AG20443 (cell line): ENCODE measurements around the gene OR10H2.
"Not testable (repeated sequence)": the region's sequence is repeated elsewhere in the genome, so short reads cannot be mapped to it uniquely, and the experiment has no call there.

ENCODE experiments used
- DNase-seq: peaks from one replicate; pipeline ENCODE4 v3.0.0; 2012; ENCODE audit warnings: low spot score, mixed read lengths

OR10H2 gene

GRCh38 chr19:15727724-15728123 lies at the start of gene OR10H2:
Gene OR10H2, plus strand, starts transcription at chr19:15728024. Its CDS starts 20 bp downstream, at chr19:15728044.
- no peak for DNase-seq

DNA sequence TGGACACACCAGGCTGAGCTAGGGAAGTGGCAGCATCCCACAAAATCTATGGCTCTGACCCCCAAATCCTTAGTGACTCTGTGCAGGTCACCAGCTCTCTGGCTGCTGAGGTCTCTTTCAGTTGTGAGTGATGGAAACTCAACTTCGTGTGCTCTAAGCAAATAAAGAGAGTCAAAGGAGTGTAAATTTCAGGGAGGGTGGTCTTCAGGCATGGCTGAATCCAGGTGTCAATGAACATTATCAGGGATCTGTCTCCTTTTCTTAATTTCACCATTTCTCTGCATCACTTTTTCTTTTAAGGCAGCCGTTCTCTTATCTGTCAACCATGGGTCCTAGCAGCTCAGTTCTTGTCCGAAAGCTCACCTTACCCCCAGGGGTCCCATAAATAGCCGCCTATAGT lies 48.7 kb upstream of the OR10H2 start:
- no peak for DNase-seq

GRCh38 chr19:15679865-15680264 lies 48.0 kb upstream of the OR10H2 start:
- not testable (repeated sequence) for DNase-seq

DNA sequence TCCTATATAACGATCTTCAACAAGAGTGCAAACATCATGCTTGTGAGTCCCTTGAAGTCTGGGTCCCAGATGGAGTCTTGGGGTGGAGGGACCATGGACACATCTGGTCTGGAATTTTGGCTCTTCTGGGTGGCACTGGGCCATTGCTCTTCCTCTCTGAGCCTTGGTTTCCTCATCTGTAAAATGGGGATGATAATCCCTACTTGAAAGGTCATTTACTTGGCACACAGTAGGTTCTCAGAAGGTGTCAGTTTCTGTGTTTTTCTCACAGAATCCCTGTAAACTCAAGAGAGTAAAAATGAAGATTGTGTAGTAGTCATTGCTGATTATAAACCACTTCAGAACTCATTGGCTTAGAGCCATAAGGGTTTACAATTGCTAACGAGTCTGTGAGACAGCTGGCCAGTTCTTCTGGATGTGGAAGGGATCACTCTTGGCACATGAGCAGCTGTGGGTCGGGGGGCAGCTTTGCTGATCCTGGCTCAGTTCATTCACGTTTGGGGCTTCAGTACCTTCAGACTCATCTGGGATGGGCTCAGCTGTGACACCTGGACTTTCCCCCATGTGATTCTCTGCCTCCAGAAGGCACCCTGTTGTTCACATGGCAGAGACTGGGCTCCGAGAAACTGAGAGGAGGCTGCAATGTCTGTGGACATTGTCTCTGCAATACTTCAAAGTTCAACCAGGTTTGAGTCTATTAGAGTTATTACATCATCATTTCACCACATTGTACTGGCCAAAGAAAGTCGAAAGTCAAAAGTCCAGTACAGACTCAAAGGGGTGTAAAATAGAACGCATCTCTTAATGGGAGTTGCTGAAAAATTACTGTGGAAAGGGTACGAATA lies 47.1 kb upstream of the OR10H2 start:
- no peak for DNase-seq

DNA sequence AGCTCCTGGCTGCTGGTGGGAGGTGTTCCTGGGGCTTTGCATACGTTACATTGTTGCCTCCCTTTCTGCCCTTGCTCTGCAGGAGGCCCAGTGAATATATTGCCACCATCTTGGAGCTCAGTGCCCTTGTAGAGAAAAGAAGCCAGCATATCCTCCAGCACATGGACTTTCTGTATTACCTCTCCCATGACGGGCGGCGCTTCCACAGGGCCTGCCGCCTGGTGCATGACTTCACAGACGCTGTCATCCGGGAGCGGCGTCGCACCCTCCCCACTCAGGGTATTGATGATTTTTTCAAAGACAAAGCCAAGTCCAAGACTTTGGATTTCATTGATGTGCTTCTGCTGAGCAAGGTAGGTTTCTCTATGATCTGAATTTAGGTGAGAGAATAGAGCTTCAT lies 44.4 kb upstream of the OR10H2 start:
- DNase-seq = no peak

GRCh38 chr19:15684828-15685227 lies 43.0 kb upstream of the OR10H2 start:
- no peak for DNase-seq

DNA sequence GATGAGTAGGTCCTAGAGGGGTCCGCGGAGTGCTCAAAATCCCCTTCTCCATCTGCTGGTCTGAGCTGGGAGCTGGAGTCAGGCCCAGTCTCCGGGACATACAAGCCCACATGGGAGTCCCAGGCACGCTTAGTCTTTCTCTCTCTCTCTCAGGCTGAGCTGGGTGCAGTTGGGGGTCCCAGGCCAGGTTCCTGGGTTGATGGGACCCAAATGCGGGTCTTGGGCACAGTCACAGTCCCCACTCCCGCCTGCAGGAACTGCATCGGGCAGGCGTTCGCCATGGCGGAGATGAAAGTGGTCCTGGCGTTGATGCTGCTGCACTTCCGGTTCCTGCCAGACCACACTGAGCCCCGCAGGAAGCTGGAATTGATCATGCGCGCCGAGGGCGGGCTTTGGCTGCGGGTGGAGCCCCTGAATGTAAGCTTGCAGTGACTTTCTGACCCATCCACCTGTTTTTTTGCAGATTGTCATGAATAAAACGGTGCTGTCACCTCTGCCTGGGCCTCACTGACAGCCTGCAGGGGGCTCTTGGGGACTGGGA lies 31.1 kb upstream of the OR10H2 start:
- no peak for DNase-seq

- DNase-seq = no peak
These were observed 25.9 kb upstream of the OR10H2 start for GRCh38 chr19:15701757-15702533.

DNA sequence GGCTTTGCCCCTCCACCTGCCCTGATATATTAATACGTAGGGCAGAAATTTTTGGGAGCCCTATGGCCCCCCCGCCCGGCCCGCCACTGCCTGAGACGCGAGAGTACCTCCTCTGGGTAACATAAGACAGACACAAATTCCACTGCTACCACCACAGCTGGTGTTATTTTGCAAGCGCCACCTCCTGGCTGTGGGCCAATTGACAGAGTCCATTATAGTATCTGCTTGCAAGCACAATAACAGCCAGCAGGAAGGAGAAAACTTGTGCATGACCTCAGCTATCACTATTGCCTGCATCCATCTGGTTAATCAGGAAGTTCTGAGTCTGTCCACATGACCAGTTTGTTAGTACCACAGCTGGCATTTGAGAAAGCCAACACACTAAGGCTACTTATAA lies 25.3 kb upstream of the OR10H2 start:
- DNase-seq = no peak

DNA sequence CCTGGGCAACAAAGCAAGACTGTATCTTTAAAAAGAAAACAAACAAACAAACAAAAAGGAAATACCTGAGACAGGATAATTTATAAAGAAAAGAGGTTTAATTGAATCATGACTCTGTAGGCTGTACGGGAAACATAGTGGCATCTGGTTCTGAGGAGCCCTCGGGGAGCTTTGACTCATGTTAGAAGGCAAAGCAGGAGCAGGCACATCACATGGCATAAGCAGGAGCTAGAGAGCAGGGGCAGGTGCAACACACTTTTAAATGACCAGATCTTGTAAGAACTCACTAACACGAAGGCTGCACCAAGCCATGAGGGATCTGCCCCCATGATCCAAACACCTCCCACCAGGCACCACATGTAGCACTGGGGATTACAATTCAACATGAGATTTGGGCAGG lies 13.2 kb upstream of the OR10H2 start:
- DNase-seq = no peak

GRCh38 chr19:15715642-15716041 lies 12.2 kb upstream of the OR10H2 start:
- no peak for DNase-seq

GRCh38 chr19:15717809-15718208 lies 10.0 kb upstream of the OR10H2 start:
- DNase-seq = no peak

DNA sequence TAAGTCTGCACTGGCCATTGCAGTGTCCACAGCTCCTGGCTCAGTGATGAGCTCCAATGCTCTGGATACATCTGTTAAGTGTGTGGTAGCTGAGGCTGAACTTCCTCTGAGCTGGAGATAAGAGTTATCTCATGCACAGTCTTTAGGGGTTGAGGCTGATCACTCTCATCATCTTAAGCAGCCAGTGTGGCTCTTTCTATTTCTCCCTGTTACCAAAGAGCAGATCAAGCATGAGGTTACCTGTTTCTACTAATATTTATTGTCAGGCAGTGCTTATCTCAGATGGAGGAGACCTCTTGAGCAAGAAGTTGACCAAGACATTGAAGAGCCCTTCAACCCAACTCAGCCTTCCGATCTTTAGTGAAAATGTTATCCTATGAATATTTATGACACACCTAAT lies 6.6 kb upstream of the OR10H2 start:
- DNase-seq = no peak

DNA sequence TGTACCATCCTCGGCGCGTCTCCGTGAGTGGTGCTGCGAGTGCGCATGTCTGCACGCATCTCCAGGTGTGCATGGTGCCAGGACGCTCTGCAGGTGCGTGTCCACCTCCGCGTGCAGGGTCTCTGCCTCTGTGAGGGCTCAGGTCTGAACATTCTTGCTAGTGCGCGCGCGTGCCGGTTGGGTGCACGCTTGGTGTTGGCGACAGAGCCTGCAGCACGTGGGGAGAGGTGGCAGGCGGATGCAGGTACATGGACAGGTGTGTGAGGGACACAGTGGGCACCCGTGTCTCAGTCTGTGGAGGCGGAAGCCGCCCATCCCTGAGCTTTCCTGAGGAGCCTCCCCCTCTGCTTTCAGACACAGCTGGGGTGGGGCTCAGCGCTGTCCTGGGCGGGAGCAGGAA lies 4.9 kb upstream of the OR10H2 start:
- no peak for DNase-seq

DNA sequence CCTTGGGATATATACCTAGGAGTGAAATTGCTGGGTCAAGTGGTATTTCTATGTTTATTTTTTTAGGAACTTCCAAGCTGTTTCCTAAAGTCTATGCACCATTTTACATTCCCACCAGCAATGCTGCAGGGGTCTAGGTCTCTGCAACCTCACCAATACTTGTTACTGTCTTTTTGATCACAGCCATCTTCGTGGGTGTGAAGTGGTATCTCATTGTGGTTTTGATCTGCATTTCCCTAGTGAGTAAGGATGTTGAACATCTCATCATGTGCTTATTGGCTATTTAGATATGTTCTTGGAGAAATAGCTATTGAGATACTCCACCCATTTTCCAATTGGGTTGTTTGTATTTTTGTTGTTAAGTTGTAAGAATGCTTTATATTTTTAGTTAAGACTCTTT lies 2.7 kb downstream of the OR10H2 start:
- no peak for DNase-seq

DNA sequence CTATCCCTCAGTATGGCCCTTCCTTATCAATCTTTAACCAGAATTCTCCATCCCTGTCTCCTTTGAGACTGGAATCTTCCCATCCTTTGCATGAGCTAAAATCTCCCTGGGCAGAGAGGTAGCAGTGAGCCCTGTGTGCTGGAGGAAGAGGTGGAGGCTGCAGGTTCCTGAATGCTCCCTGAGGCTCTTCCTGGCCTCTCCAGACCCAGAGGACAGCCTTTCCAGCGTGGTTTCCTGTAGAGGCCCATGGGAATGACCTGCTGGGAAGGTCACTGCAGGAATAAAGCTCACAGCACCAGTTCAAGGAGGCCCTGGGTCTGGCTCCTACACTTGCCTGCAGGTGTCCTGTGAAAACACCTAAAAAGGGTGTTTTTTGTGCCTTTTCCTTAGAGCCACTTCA lies 4.6 kb downstream of the OR10H2 start:
- DNase-seq = no peak

DNA sequence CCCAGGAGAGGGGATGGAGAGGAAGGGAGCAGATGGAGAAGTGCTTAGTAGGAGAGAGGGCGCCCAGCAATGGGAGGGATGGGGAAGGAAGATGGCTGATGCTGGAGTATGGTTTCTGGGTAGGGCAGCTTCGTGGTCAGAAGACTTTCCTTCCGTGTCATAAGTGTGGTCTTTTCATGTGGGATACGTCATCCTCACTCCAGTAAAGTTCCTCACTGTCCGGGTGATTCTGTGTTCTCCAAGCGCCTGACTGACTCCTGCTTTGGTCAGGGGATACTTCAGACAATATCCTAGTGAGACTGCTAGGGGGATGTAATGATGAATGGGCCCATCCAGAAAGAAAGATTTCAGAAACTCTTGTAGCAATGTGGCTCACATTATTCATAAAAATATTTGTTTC lies 6.1 kb downstream of the OR10H2 start:
- no peak for DNase-seq

- no peak for DNase-seq
These were observed 9.9 kb downstream of the OR10H2 start, which contains the start of gene OR10H3 for GRCh38 chr19:15737722-15738121. Gene OR10H3, plus strand, starts transcription at chr19:15737985. Its CDS starts 3,408 bp downstream, at chr19:15741393.

- DNase-seq = no peak
These were observed 13.0 kb downstream of the OR10H2 start for GRCh38 chr19:15740785-15741184.

DNA sequence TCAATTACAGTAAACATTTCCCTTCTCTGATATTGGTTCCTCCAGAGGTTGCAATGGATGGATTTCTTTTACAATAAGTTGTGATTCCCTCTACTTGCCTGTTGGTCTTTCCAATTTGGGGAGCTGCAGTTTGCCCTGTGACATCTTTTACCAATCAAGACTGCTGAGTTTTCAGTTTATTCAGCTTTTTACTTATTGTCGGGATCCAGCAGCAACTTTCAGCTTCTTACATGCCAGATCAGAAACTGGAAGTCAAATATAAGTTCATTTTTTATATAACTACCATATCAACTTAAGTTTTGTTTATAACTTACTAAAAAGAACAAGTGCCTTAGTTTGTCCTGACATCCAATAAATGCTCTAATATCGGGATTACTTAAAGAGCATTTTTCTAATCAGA lies 20.4 kb downstream of the OR10H2 start:
- DNase-seq = no peak

DNA sequence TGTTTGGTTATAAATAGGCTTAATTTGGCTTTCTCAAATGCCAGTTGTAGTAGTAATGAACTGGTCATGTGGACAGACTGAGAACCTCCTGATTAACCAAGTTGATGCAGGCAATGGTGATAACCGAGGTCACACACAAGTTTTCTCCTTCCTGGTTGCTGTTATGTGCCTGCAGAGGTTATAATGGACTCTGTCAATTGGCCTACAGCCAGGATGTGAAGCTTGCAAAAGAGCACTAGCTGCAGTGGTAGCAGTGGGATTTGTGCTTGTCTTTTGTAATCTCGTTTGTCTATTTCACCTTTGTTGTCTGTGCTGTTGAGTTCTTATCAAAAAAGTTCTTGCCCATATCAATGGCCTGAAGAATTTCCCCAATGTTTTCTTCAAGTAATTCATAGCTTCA lies 30.6 kb downstream of the OR10H2 start:
- no peak for DNase-seq

GRCh38 chr19:15759962-15760565 lies 32.2 kb downstream of the OR10H2 start:
- no peak for DNase-seq

- no peak for DNase-seq
These were observed 41.8 kb downstream of the OR10H2 start for GRCh38 chr19:15769586-15769985.
